ENCODE results near the gene ANKFY1. TPM values are rescaled to one million over a fixed set of nuclear protein-coding genes. Genes with fewer than 3 reads are reported as not detected.

ANKFY1 gene
- total RNA-seq, 4 donors from 2014 or later, result 12.6 to 26.9 (median 13.5) TPM

DNA sequence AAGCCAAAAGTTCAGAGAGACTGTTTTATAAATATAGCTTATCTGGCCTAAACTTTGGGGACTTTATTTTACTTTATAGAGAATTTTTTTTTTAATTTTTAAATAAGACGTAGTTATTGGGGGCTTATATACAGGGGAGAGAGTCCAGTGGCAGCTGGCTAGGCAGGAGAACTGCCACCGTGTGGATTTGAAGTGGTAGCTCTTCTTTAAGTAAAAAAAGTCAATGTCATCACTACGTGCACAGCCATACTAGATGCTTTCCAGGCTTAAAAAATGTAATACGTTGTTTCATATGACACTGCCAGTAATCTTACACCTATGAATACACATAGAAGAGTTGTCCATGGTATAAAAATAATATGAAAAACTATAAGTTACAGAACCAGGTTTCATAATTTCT lies 31.9 kb upstream of the ANKFY1 start:
- in situ Hi-C loops (cut with MboI; ENCODE audit: low sequenced_read_pairs in 4 of 4), result no loop called here
- intact Hi-C loops (cut with DNase I; ENCODE audit: low total_unique reads), result no loop called here
- peak overlapping the region; percentile 50 to 65 (median 52) for H3K27ac ChIP-seq

DNA sequence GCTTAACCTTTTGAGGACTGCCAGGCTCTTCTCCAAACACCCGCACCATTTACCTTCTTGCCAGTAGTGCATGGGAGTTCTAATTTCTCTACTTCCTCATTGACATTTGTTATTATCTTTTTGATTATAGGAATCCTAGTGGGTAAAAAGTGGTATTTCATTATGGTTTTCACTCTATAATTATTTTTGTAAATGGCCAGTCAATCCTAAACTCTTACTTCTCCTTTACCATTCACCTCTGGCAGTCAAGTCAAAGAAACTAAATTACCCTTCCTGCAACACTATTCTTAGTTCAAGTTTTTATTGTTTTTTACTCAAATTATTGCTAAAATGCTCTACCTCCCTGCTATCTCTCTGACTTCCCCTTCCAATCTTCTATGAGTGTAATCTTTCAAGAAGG lies 29.8 kb upstream of the ANKFY1 start:
- in situ Hi-C loops (cut with MboI; ENCODE audit: low sequenced_read_pairs in 4 of 4) (no loop called here), intact Hi-C loops (cut with DNase I; ENCODE audit: low total_unique reads) (no loop called here)
- no peak for DNase-seq
- Histone ChIP-seq H3K4me3 (no peak overlapping the region), H3K4me1 (peaks cover 27 to 35% of the 10 kb centered on the region in 2 donors), H3K9me3 (no peaks in the 10 kb centered on the region), H3K36me3 (peaks cover 0 to 24% of the 10 kb centered on the region in 2 donors), H3K27me3 (no peaks in the 10 kb centered on the region), H3K27ac (peak overlapping the region in 2 of 4 donors; percentile 5 to 28)
- no peak for ATAC-seq
- TF ChIP-seq CTCF (IDR thresholded peaks at IDR 0.05 in 4 of 5, conservative IDR thresholded peaks at IDR 0.05 in 1 of 5) (no peak), POLR2A (IDR thresholded peaks at IDR 0.05) (no peak)

More for the DNA sequence above, 31.9 kb upstream of the ANKFY1 start:
- ATAC-seq (no peak), DNase-seq (no peak)
- TF ChIP-seq POLR2A (IDR thresholded peaks at IDR 0.05), result no peak
- TF ChIP-seq CTCF (IDR thresholded peaks at IDR 0.05 in 4 of 5, conservative IDR thresholded peaks at IDR 0.05 in 1 of 5), result no peak
- H3K4me3 ChIP-seq, result no peak overlapping the region
- no peaks in the 10 kb centered on the region for H3K9me3 ChIP-seq
- no peaks in the 10 kb centered on the region for H3K27me3 ChIP-seq
- peaks cover 38 to 49% of the 10 kb centered on the region in 2 donors for H3K4me1 ChIP-seq
- H3K36me3 ChIP-seq, result peaks cover 0 to 14% of the 10 kb centered on the region in 2 donors

GRCh38 chr17:4287710-4288109 lies 23.9 kb upstream of the ANKFY1 start:
- no peaks in the 10 kb centered on the region for H3K4me1 ChIP-seq
- H3K27ac ChIP-seq, result peak overlapping the region in 1 of 4 donors; percentile 7
- intact Hi-C loops (cut with DNase I; ENCODE audit: low total_unique reads), result no loop called here
- no peaks in the 10 kb centered on the region for H3K9me3 ChIP-seq
- H3K36me3 ChIP-seq, result peaks cover 0 to 19% of the 10 kb centered on the region in 2 donors
- no peak for DNase-seq
- H3K4me3 ChIP-seq, result no peak overlapping the region
- in situ Hi-C loops (cut with MboI; ENCODE audit: low sequenced_read_pairs in 4 of 4), result no loop called here
- ATAC-seq, result no peak
- no peak for TF ChIP-seq CTCF (IDR thresholded peaks at IDR 0.05 in 4 of 5, conservative IDR thresholded peaks at IDR 0.05 in 1 of 5)
- TF ChIP-seq POLR2A (IDR thresholded peaks at IDR 0.05), result no peak
- no peaks in the 10 kb centered on the region for H3K27me3 ChIP-seq

GRCh38 chr17:4276514-4276913 lies 12.7 kb upstream of the ANKFY1 start:
- intact Hi-C loops (cut with DNase I; ENCODE audit: low total_unique reads) (no loop called here), in situ Hi-C loops (cut with MboI; ENCODE audit: low sequenced_read_pairs in 4 of 4) (no loop called here)
- ATAC-seq (peak in 1 of 2 donors; percentile 37), DNase-seq (no peak)
- peaks cover 0 to 8% of the 10 kb centered on the region in 2 donors for H3K36me3 ChIP-seq
- H3K27ac ChIP-seq, result peak overlapping the region; percentile 45 to 87 (median 47)
- no peaks in the 10 kb centered on the region for H3K9me3 ChIP-seq
- H3K4me1 ChIP-seq, result peaks cover 24 to 29% of the 10 kb centered on the region in 2 donors
- no peak overlapping the region for H3K4me3 ChIP-seq
- no peak for TF ChIP-seq CTCF (IDR thresholded peaks at IDR 0.05 in 4 of 5, conservative IDR thresholded peaks at IDR 0.05 in 1 of 5)
- TF ChIP-seq POLR2A (IDR thresholded peaks at IDR 0.05), result no peak
- H3K27me3 ChIP-seq, result no peaks in the 10 kb centered on the region

- H3K4me3 ChIP-seq, result no peak overlapping the region
- in situ Hi-C loops (cut with MboI; ENCODE audit: low sequenced_read_pairs in 4 of 4), result no loop called here
- DNase-seq, result no peak
- intact Hi-C loops (cut with DNase I; ENCODE audit: low total_unique reads), result no loop called here
- no peaks in the 10 kb centered on the region for H3K9me3 ChIP-seq
- TF ChIP-seq CTCF (IDR thresholded peaks at IDR 0.05 in 4 of 5, conservative IDR thresholded peaks at IDR 0.05 in 1 of 5) (no peak), POLR2A (IDR thresholded peaks at IDR 0.05) (no peak)
- no peaks in the 10 kb centered on the region for H3K36me3 ChIP-seq
- ATAC-seq, result peak in 1 of 2 donors; percentile 10
- peak overlapping the region; percentile 70 to 87 (median 81) for H3K27ac ChIP-seq
- peaks cover 24 to 29% of the 10 kb centered on the region in 2 donors for H3K4me1 ChIP-seq
- no peaks in the 10 kb centered on the region for H3K27me3 ChIP-seq
These were observed 9.2 kb upstream of the ANKFY1 start for GRCh38 chr17:4272972-4273368.

Data from gastrocnemius medialis (tissue), 4 donors.